HG02885 (cell line): Measurements from ENCODE around the gene PLPPR1.

Experiments
- ATAC-seq: cut with Tn5 transposase; IDR thresholded peaks from one replicate; pipeline ENCODE4 v1.9.1; 2021; ENCODE audit warnings: mild to moderate bottlenecking; ENCODE audit not compliant: unreplicated experiment, poor library complexity

PLPPR1 gene

DNA sequence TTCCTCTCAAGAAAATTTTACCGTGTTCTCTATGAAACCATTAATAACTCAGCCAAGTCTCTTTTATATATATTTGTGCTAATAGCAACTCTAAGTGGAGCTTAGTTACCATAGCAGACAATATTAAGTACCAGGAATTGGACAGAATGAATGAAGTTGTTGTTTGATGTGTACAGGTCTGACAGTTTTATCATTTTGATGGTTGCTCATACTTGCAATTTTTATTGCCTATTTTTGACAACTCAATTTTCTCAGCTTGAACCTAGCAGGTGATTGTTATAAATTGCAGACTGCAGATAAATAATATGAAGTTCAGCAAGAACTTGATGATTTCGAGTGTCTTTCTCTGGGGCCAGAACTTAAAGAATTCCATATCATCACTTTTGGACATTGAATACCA is 163.2 kb downstream of the PLPPR1 start:
- ATAC-seq: no peak

DNA sequence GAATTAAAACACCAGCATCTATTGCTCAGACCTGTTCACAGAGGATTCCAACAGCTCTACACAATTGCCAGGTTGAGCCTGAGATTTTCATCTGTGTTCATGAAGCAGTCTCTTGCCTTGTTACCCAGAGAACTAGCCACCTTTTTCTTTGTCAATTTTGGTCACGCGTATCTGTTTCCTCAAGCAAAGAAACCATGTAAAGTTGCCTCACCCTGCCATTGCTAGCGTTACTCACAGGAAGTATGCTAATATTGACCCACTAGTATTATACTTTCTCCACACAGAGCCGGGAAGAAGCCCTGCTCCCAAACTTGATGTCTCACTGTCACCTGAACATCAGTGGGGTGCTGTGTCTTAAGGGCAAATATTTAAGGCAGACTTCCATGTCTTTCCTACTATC is 168.5 kb downstream of the PLPPR1 start:
- no peak for ATAC-seq

DNA sequence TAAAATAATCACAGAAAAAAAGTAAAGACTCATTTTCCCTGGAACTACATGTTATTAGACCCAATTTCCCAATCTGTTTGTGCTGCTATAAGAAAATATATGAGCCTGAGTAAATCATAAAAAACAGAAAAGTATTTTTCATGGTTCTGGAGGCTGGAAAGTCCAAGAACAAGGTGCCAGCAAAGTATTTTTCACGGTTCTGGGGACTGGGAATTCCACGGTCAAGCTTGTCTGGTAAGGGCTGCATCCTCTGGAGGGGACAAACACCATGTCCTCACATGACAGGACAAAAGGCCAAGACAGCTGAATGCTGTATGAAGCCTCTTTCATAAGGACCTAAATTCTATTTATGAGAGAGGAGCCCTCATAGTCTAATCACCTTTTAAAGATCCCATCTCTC is 172.3 kb downstream of the PLPPR1 start:
- ATAC-seq: no peak

DNA sequence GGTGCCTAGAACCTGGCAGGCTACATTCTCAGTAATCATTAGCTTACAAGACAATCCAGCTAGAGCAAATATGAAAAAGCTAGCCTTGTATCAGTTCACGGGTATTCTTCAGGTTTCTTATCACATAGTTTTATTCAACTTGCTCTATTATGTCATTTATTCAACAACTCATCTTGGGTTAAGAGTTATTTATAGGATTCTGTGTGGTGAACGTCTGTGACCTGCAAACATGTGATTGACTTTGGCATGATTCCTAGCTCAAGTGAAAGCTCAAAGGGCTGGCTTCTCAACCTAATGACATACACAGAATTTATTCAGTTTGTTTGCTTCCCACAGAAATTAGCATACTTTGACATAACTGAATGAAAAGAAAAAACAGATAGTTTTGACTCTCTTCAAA is 173.1 kb downstream of the PLPPR1 start:
- ATAC-seq: no peak

DNA sequence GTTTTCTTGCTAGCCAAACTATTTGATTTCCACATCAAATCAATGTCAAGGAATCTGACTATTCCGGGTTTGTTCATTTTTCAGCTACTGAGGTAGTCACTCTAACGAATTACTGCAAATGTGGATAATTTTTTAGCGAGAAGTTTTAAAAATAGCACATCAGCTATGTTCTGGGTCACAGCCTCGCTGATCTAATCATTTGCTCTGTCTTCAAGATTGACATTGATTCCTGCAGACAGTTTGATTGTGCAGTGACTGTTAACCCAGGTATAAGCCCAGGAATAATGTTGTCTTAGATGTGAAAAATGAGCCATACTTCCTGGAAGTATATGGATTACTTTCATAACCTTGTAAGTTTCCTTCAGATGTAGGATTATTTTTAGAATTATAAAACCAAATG is 181.1 kb downstream of the PLPPR1 start:
- no peak for ATAC-seq

DNA sequence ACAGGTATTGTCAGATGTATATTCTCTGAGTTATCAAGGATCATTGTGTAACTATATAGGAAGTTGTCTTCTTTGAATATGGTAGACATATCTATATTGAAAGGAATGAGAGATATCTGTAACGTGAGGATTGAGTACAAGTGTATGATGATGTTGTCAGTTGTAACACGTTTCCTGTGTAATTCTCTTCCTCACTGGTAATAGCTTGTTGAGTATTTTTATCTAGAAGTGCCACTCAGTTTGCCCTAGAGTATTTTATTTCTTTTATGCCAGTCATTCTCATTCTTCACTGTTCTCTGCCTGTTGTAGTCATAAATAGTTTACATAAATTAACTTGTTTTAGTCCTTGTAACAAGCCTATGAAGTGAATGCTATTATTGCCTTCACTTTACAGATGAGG is 184.1 kb downstream of the PLPPR1 start:
- ATAC-seq: no peak

DNA sequence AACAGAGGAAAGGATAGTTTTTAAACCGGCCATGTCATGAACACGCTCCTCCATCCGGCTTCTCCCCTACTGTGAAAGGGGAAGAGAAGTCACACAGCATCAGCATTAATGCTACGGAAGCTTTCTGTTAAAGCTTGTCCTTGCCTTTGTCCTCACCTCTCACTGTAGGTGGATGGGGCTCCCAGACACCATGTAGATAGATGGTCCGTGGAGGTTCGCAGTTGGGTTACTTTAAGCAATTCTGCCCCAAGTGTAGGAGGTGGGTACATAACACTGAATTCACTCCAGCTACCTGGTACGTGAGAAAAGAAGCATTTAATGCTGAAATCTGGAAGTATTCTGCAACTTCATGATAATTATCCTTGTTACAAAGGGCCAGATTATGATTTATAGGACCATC is 190.5 kb downstream of the PLPPR1 start:
- ATAC-seq: no peak

DNA sequence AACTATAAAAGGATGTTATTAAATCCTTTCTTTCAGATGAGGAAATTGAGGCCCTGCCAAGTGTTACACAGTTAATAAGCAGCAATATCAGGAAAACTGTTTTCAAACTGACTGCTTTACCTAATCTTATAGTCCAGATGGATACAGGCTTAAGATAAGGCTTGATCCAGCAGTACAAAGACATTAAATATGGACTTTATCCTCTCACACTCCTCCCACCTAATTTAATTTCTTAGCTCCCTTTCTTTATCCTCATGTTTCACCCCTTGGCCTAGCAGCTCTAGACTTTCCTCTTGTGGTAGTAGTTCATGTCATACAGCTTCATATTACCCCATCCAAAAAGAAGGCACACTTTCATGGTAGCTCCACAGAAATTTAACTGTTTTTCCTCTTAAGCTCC is 191.8 kb downstream of the PLPPR1 start:
- no peak for ATAC-seq

DNA sequence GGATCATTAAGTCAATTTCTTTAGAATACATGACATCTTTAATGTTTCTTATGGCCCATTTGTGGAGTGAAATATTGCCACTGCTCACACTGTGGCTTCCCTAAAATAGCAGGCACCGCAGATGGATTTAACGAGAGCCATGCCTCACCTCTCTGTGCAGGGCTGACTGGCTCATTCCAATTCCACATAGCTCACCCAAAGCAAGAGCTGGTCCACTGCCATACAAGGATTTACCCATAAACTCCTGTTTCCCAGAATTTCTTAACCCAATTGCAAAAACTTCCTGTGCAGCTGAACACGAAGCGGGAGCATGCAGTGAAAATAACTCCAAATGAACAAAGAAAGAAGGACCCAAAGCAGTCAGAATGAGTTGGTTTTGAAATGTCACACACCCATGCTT is 196.7 kb downstream of the PLPPR1 start:
- ATAC-seq: no peak

DNA sequence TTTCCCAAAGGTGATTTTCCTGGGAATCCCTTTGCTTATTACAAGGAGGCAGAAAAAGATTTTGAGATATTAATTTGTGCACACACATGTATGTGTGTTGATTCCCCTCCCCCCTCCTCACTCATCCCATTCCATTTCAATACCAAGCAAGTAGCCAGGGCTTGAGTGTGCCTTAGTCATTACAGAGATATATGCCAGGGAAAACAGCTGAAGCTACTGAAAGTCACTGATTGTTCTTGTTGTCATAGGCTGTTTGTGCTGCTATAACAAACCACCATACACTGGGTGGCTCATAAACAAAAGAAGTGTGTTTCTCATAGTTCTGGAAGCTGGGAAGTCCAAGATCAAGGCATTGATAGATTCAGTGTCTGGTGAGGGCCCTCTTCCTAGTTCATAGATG is 197.6 kb downstream of the PLPPR1 start:
- ATAC-seq: no peak

DNA sequence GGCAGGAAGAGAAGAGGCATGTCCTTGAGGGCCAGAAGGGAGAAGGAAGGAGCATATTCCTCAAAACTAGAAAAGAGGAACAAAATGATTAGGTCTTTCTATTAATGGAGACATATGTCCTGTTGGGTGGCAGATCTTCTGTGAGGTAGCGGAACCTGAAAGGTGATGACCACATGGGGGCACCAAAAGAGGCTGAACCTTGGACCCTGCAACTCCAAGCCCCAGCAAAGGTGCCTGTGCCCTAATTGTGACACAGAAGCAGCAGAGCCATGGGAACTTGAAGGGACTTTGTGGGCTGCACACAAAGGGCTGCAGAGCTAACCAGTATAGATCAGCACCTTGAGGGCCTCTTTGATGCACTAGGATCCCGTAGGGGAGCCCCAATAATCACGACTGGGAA is 198.3 kb downstream of the PLPPR1 start:
- ATAC-seq: no peak

DNA sequence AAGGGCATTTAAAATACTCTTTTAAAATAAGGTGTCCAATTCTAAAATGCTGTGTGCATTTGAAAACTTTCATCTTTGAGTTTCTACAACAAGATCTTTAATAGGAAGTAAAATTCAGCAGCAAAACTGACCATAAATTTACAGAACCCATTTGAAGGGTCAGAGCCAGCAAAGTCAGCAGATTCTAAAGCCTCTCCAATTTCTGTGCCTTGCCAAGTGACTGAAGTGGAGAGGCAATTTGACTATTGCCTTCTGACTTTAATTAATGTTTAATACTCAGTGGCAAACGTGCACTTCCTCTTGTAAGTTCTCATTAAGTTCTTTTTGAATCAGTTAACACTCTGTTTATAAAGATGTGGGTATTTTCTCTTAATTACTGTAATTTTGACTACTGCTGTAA is 201.1 kb downstream of the PLPPR1 start:
- no peak for ATAC-seq

DNA sequence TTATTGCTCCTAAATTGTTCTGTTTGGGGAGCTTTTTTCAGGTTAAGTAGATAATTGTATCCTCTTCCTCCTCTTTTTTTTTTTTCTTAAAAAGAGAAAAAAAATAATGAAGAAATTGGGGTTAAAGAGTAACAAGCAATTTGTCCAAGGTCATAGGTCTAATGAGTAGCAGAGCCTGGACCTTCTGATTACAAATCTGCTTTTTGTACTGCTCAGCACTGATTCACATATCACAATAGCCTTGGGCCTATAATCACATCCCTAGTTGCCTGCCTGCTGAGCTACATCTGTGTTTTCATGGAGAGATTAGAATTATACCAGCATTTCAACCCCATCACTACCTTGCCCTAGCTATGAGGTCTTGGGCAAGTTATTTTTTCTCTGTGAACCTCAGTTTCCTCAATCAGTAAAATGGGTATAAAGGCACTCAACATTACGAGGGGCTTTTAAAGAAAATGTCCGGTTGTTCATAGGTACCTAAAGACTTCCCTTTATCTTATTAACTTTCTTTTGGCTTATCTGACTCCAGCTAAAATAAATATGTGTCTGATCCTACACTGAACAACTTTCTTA is 204.0 kb downstream of the PLPPR1 start:
- ATAC-seq: no peak

DNA sequence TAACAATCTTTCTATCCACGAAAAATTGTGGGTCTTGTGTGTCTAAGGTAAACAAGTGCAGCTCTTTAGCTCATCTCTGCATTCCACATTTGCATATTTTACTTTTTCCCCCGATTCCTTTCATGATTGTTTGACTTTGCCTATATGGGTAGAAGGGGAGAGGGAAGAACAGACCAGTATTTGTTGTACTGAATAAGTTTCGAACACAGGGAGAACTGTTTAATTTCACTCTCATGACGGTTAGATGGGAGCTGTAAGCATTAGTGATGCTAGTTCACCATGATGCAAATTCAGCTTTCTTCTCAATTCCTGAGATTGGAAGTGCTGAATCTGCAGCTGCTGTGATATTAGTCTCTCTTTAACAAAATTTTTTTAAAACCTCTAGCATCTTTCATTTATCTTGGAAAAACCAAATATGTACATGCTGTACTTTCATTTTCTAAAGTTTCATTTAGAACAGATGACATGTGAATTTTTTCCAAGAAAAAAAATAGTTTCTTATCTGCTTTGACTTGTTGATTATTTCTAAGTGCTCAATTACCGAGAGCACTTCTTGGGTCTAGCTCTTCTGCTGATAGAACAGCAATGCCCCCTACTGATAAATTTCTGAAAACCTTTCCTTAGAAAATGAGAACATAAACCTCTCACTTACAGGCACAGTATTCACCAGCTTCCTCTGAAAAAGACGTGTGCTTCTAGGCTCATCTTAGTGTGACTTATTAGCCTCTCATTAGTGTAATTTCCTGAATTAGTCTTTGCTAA is 206.8 kb downstream of the PLPPR1 start:
- peak; percentile 66 for ATAC-seq

DNA sequence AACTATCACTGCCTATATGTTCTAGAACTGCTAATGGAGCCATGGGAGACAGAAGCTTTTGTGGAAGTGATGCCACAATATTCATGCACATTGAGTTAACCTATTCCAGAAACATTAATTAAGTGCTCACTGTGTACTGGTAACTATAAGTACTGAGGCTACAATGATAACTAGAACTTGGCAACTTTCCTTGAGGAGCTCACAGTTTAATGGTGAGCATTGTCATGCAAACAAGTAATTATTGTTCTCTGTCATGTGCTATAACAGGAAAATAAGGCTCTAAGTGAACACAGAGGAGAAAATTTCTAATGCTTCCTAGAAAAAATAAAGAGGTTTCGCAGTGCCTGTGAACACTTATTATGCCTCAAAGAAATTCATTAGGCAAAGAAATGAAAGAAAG is 214.1 kb downstream of the PLPPR1 start:
- no peak for ATAC-seq

DNA sequence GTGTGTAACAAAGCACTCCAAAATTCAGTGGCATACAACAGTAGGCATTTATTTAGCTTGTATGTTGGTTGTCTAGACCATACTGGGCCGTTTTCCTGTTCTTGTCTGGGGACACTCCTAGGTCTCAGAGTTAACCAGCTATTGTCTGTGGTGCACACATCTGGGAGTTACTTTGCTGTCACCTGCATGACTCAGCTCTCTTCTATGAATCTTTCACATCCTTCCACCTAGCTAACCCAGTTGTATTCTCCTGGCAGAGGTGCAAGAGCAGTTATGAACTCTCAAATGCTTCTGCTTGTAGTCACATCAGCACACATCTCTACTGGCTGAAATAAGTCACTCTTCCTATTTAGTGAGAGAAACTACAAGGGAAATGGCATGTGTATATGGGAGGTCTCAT is 218.2 kb downstream of the PLPPR1 start:
- no peak for ATAC-seq

DNA sequence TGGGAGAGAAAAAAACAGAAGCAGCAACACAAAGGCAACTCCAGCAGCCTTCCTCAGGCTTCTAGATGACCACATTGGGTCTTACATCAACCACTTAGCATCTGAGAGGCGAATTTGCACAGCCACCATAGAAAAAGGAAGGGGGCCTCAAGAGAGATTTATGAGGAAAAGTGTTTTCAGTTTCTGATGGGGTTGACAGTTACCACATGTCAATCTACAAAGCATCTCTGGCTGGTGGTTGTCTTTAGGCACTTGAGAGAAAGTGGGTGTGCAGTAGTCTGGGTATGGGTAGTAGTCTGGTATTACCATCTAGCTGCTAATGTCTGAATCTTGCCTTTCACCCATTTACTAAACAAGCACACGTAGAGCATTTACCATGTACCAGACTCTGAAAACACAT is 218.8 kb downstream of the PLPPR1 start:
- ATAC-seq: no peak

DNA sequence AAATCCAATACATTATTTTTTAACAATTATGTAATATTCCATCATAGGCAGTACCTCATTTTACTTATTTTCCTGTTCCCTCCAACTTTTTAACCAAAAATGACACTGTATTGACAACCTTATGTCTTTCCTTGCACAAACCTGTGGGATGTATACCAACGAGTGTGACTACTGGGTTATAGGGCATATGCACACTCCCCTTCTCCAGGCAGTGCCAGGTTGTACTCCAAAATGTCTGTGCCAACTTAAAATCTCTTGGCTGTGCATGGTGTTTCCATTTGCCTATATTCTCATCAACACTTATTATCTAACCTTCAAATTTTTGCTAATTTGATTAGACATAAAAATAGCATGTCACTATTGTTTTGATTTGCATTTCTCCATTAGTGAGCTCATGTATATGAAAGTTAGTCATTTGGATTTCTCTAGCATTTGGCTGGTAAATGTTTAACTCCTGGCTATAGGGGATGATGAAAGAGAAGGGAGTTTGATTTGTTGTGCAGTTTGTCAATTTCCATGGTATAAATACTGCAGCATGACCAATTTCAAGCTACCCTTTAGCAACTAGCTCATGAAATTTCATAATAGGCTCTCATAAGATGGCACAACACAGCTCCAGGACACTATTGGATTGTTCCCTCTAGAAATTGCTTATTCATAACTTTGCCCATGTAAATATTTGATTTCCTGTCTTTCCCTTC is 226.4 kb downstream of the PLPPR1 start:
- no peak for ATAC-seq

DNA sequence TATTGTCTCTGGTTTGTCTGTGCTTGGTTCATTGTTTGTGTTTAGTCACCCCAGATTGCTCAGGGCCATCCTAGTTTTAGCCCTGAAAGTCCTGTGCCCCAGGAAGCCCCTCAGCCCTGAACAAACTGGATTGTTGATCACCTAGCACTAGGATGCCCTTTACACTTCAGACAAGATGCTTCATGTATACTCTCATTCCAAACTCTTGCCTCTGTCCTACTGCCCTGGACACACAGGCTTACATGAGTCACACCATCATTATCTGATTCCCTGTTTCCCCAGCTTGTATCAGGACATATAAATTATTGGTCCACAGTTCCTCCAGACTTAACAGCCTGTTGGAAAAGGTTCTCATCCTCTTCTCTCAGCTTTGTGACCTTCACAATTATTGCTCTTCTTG is 236.2 kb downstream of the PLPPR1 start:
- ATAC-seq: no peak

DNA sequence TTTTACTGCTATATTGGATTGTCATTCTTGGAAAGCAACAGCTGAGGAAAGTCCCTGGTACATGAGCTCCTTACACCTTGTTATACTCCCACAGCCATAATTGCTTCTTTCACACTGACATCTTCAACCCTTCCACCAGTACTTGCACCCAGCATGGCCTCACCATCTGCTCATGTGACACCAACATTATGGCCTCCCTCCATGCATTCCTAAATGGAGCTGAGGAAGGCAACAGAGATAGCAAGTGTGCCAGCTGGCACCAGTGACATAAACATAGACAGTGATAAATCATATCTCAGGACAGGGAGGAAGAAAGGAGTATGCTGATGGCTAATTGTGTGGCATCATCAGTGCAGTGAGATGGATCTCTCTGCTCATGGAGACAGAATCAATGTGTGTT is 236.7 kb downstream of the PLPPR1 start:
- ATAC-seq: no peak

DNA sequence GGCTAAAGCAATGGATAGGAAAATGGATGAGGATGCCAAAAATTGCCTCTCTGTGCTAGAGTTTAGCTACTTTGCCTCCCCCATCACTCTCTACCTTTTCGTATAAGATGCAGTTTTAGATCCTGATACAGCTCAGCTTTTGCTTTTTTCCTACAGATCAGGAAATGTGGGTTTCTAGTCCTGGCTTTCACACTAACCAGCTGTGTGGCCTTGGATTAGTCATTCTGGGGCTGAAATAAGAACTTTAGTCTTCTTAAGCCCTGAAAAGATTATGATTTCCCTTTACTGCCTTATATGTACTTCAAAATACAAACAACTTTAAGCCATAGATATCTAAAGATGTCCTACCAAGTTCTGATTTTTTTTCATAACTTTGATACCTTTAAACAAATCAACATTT is 239.9 kb downstream of the PLPPR1 start:
- no peak for ATAC-seq
